ENCODE data around the gene LITAFD.

DNA sequence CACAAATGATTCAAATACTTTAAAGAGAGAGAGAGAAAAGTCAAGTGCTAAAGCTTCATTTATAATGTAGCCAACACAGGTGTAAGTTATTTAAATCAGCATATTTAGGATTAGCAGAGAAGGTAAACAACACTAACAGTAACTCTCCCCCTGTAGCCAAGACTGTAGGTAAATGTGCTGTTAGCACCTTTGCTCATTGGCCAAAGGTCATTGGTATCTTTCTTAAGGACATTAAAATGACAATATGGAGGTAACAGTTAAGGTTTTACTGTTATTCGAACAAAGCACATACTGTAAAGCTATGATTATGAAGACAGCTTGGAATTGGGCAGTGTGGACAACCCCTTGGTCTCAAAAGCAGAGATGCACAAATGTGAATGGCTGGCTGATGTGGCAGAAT, 28.7 kb downstream of the LITAFD start:
- TF ChIP-seq CTCF (IDR thresholded peaks at IDR 0.05; ENCODE audit: low read depth, low read length, poor library complexity, severe bottlenecking) = no peak
- TF ChIP-seq EZH2phosphoT487 (IDR thresholded peaks at IDR 0.05; ENCODE audit: borderline replicate concordance, low read length) = no peak
